K562 (cell line): ENCODE results near the gene TTC21A. TPM values are rescaled to one million over a fixed set of nuclear protein-coding genes. Genes with fewer than 3 reads are reported as not detected.

ENCODE experiments used
- EGR1 ChIP-seq: fragments of 450-650 bp; conservative IDR thresholded peaks from 2 replicates; pipeline ENCODE4 v1.6.1; 2017; ENCODE audit warnings: mild to moderate bottlenecking
- EP300 ChIP-seq: IDR thresholded peaks from 2 replicates; pipeline ENCODE4 v1.6.1; 2012; ENCODE audit warnings: low read length, improper control_type of control experiment
- HDAC1 ChIP-seq, 2 experiments: fragments of 450-650 bp; IDR thresholded peaks; 2 replicates each; pipeline ENCODE4 v1.6.1; 2016 to 2017; ENCODE audit warnings: inconsistent platforms in 1 of 2, mild to moderate bottlenecking in 1 of 2, moderate library complexity in 1 of 2
- IFI16 ChIP-seq: fragments of 250-450 bp; sonication (Bioruptor Pico); IDR thresholded peaks from 2 replicates; pipeline ENCODE4 v2.1.2; 2022; ENCODE audit warnings: mild to moderate bottlenecking, inconsistent platforms
- KAT7 ChIP-seq: sonication (generic); formaldehyde crosslinking; IDR thresholded peaks from 2 replicates; pipeline ENCODE4 v1.8.0; 2022; ENCODE audit warnings: missing genetic modification reagents, mild to moderate bottlenecking, borderline replicate concordance
- MBD1 ChIP-seq: fragments of 250-450 bp; sonication (Bioruptor Pico); IDR thresholded peaks from 2 replicates; pipeline ENCODE4 v1.8.0; 2022; ENCODE audit warnings: inconsistent platforms
- PTRF ChIP-seq: fragments of 450-650 bp; IDR thresholded peaks from 2 replicates; pipeline ENCODE4 v1.6.1; 2016; ENCODE audit warnings: mild to moderate bottlenecking, missing genetic modification characterization, missing compliant biosample characterization
- RFX7 ChIP-seq: fragments of 250-450 bp; sonication (Bioruptor Pico); IDR thresholded peaks from 2 replicates; pipeline ENCODE4 v1.5.1; 2021; ENCODE audit warnings: mild to moderate bottlenecking
- SMARCC2 ChIP-seq: fragments of 450-650 bp; IDR thresholded peaks from 2 replicates; pipeline ENCODE4 v1.6.1; 2017; ENCODE audit warnings: antibody characterized with exemption, moderate library complexity, mild to moderate bottlenecking, low read depth
- SOX6 ChIP-seq: fragments of 450-650 bp; IDR thresholded peaks from 2 replicates; pipeline ENCODE4 v1.6.1; 2014; ENCODE audit warnings: mild to moderate bottlenecking
- SREBF2 ChIP-seq: sonication (generic); formaldehyde crosslinking; IDR thresholded peaks from 2 replicates; pipeline ENCODE4 v1.4.0; 2020; ENCODE audit warnings: mild to moderate bottlenecking, missing genetic modification reagents
- STAT6 ChIP-seq: sonication (generic); formaldehyde crosslinking; IDR thresholded peaks from 2 replicates; pipeline ENCODE4 v1.8.1; 2023; ENCODE audit warnings: mild to moderate bottlenecking, missing genetic modification reagents
- TCFL5 ChIP-seq: fragments of 250-450 bp; sonication (Bioruptor Pico); conservative IDR thresholded peaks from 2 replicates; pipeline ENCODE4 v1.6.1; 2021; ENCODE audit warnings: mild to moderate bottlenecking, moderate library complexity, matching md5 sums
- TEAD4 ChIP-seq, 2 experiments: sonication (generic) in 1 of 2; formaldehyde crosslinking in 1 of 2; IDR thresholded peaks; 2 replicates each; pipeline versions ENCODE4 v1.6.1 to v1.8.0; 2012 to 2022; ENCODE audit warnings: borderline replicate concordance in 1 of 2, inconsistent platforms in 1 of 2, low read length in 1 of 2, mild to moderate bottlenecking in 1 of 2, missing genetic modification reagents in 1 of 2
- YBX1 ChIP-seq: fragments of 450-650 bp; IDR thresholded peaks from 2 replicates; pipeline ENCODE4 v1.7.1; 2016; ENCODE audit warnings: mild to moderate bottlenecking
- ZEB2 ChIP-seq: fragments of 450-650 bp; IDR thresholded peaks from 2 replicates; pipeline ENCODE4 v1.6.1; 2016
- ZNF3 ChIP-seq: fragments of 250-450 bp; sonication (Bioruptor Pico); IDR thresholded peaks from 2 replicates; pipeline ENCODE4 v1.5.0; 2021; ENCODE audit warnings: mild to moderate bottlenecking, moderate library complexity
- ZNF41 ChIP-seq: fragments of 250-450 bp; sonication (Bioruptor Pico); conservative IDR thresholded peaks from 2 replicates; pipeline ENCODE4 v1.4.0; 2020; ENCODE audit warnings: mild to moderate bottlenecking
- ZNF518B ChIP-seq: fragments of 250-450 bp; sonication (Bioruptor Pico); IDR thresholded peaks from 2 replicates; pipeline ENCODE4 v1.5.0; 2021; ENCODE audit warnings: mild to moderate bottlenecking, moderate library complexity
- ZNF583 ChIP-seq: fragments of 250-450 bp; sonication (Bioruptor Pico); IDR thresholded peaks from 2 replicates; pipeline ENCODE4 v1.4.0; 2020
- ZNF584 ChIP-seq: fragments of 200-800 bp; sonication (Bioruptor generic); IDR thresholded peaks from 2 replicates; pipeline ENCODE4 v1.6.1; 2016; ENCODE audit warnings: low read depth, mild to moderate bottlenecking, missing genetic modification characterization, missing compliant biosample characterization
- ZNF780A ChIP-seq: fragments of 250-450 bp; sonication (Bioruptor Pico); IDR thresholded peaks from 2 replicates; pipeline ENCODE4 v1.5.0; 2021; ENCODE audit warnings: mild to moderate bottlenecking
- polyA plus RNA-seq, 8 experiments: library from polyadenylated mRNA; depleted of rRNA in 4 of 8; stranded (reverse) in 5 of 8; unstranded in 3 of 8; fragments of >200 nt; fragmentation: Nextera tagmentation in 2 of 8; fragmentation: Illumina TruSeq in 1 of 8; extraction: Ambion mirVana in 2 of 8; extraction: Trizol in 1 of 8; gene quantifications; 2 replicates each; pipeline versions ENCODE4 v1.2.1 to v1.2.3, GENCODE V29; 2011 to 2014; ENCODE audit warnings: inconsistent platforms in 1 of 8, missing spikeins in 1 of 8
- total RNA-seq, 7 experiments: library from RNA; depleted of rRNA in 6 of 7; stranded (reverse); fragments of >200 nt in 6 of 7; fragmentation: Illumina TruSeq in 2 of 7; extraction: Trizol in 2 of 7; gene quantifications; 2 replicates each; pipeline versions ENCODE4 v1.2.1 to v1.2.3, GENCODE V29; 2011 to 2021; ENCODE audit warnings: low replicate concordance in 1 of 7

Gene TTC21A
- total and polyA plus RNA-seq, 9 of the 15 experiments (the other 6 are each of a cell fraction or from before 2014, with no cell fraction given): 0.22 to 1.4 (median 0.70) TPM

- TF ChIP-seq ZNF584 (CRISPR knock-in tag): no peak
- no peak for TF ChIP-seq ZNF780A (CRISPR knock-in tag)
- no peak for TF ChIP-seq PTRF (tag)
- TF ChIP-seq EP300: peak; percentile 53; the same call in 1 of the 2 replicates
- TF ChIP-seq ZEB2: no peak
- 0 out of 2 replicates have a peak, but pooled peaks have one; percentile 18 for TF ChIP-seq KAT7
- TF ChIP-seq ZNF3 (CRISPR knock-in tag): no peak
- no peak for TF ChIP-seq RFX7 (CRISPR knock-in tag)
- no peak for TF ChIP-seq ZNF41 (CRISPR knock-in tag)
- peak; percentile 51; the same call in 1 of the 2 replicates for TF ChIP-seq TEAD4 (IDR thresholded peaks at IDR 0.05; ENCODE audit: low read length)
- TF ChIP-seq TEAD4 (CRISPR knock-in tag; IDR thresholded peaks at IDR 0.05; ENCODE audit: borderline replicate concordance): no peak
- TF ChIP-seq SOX6: 0 out of 2 replicates have a peak, but pooled peaks have one; percentile 58
- no peak for TF ChIP-seq ZNF583 (CRISPR knock-in tag)
- TF ChIP-seq STAT6 (CRISPR knock-in tag): 0 out of 2 replicates have a peak, but pooled peaks have one; percentile 33
- TF ChIP-seq ZNF518B (CRISPR knock-in tag): no peak
- TF ChIP-seq HDAC1 (IDR thresholded peaks at IDR 0.05): peak in 1 of 2 experiments; percentile 26; a peak in 1 of 4 replicates
- no peak for TF ChIP-seq SREBF2 (CRISPR knock-in tag)
- TF ChIP-seq SMARCC2: peak; percentile 48; the same call in 1 of the 2 replicates
- no peak for TF ChIP-seq MBD1 (CRISPR knock-in tag)
- TF ChIP-seq YBX1: no peak
- no peak for TF ChIP-seq IFI16
- no peak for TF ChIP-seq TCFL5 (CRISPR knock-in tag)
- no peak for TF ChIP-seq EGR1
These were observed 43.5 kb downstream of the TTC21A start (continued) for GRCh38 chr3:39150803-39151631.
